ENCODE data around the gene LTBP1.

GRCh38 chr2:33135645-33136044, 188.9 kb downstream of the LTBP1 start:
- TF ChIP-seq POLR2A (IDR thresholded peaks at IDR 0.05; ENCODE audit: low read depth, low read length) (no peak), POLR2AphosphoS5 (IDR thresholded peaks at IDR 0.05; ENCODE audit: low read depth, low read length) (no peak), TAF1 (IDR thresholded peaks at IDR 0.05; ENCODE audit: borderline replicate concordance, low read depth, low read length) (no peak)

Measured in GM12892 (cell line).